ENCODE results near the gene WDR11. TPM values are rescaled to one million over a fixed set of nuclear protein-coding genes. Genes with fewer than 3 reads are reported as not detected.

The WDR11 gene
- total RNA-seq, 1 donor from 2014 or later = 45.4 TPM

- H3K9me3 Mint-ChIP-seq = no peaks in the 10 kb centered on the region
- no peak overlapping the region for H3K4me3 Mint-ChIP-seq
- no peaks in the 10 kb centered on the region for H3K36me3 Mint-ChIP-seq (ENCODE audit: low read depth)
- TF ChIP-seq, protein P1, sequence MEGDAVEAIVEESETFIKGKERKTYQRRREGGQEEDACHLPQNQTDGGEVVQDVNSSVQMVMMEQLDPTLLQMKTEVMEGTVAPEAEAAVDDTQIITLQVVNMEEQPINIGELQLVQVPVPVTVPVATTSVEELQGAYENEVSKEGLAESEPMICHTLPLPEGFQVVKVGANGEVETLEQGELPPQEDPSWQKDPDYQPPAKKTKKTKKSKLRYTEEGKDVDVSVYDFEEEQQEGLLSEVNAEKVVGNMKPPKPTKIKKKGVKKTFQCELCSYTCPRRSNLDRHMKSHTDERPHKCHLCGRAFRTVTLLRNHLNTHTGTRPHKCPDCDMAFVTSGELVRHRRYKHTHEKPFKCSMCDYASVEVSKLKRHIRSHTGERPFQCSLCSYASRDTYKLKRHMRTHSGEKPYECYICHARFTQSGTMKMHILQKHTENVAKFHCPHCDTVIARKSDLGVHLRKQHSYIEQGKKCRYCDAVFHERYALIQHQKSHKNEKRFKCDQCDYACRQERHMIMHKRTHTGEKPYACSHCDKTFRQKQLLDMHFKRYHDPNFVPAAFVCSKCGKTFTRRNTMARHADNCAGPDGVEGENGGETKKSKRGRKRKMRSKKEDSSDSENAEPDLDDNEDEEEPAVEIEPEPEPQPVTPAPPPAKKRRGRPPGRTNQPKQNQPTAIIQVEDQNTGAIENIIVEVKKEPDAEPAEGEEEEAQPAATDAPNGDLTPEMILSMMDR (conservative IDR thresholded peaks at IDR 0.05) = no peak
- H3K27me3 Mint-ChIP-seq (ENCODE audit: low read depth) = peaks cover 5% of the 10 kb centered on the region
- H3K4me1 Mint-ChIP-seq = no peaks in the 10 kb centered on the region
- DNase-seq (ENCODE audit: low read depth, low spot score) = no peak
- H3K27ac Mint-ChIP-seq (ENCODE audit: unreplicated experiment) = no peak overlapping the region
These were observed 15.6 kb upstream of the WDR11 start for GRCh38 chr10:120835603-120836002.

DNA sequence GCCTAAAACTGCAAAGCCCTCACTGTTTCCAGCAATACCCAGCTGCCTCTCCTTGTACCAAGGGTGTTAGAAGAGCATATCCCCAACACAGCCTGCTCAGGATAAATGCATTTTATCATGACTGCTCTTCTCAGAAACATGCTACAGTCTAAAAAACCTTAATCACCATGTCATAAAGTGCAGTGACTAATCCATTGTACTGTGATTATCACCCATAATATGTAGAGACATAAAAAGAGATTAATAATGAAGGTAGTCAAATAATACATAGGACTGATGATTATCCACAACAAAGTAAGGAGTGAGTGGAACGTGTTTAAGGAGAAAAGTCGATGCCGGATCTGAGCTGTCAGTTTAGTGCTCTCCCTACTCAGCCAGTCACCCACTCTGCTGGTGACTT lies 12.2 kb upstream of the WDR11 start:
- Mint-ChIP-seq H3K36me3 (ENCODE audit: low read depth) (no peaks in the 10 kb centered on the region), H3K27me3 (ENCODE audit: low read depth) (peaks cover 11% of the 10 kb centered on the region), H3K4me3 (no peak overlapping the region), H3K4me1 (no peaks in the 10 kb centered on the region), H3K27ac (ENCODE audit: unreplicated experiment) (no peak overlapping the region), H3K9me3 (no peaks in the 10 kb centered on the region)
- TF ChIP-seq, protein P1 (conservative IDR thresholded peaks at IDR 0.05) = no peak
- DNase-seq (ENCODE audit: low read depth, low spot score) = no peak

GRCh38 chr10:120841522-120842189 lies 9.5 kb upstream of the WDR11 start:
- TF ChIP-seq, protein P1 (conservative IDR thresholded peaks at IDR 0.05) = no peak
- no peak overlapping the region for H3K27ac Mint-ChIP-seq (ENCODE audit: unreplicated experiment)

GRCh38 chr10:120854388-120854787 lies 3.2 kb downstream of the WDR11 start:
- H3K27ac Mint-ChIP-seq (ENCODE audit: unreplicated experiment) = no peak overlapping the region
- peak overlapping the region; percentile 48 for H3K4me3 Mint-ChIP-seq
- no peak for DNase-seq (ENCODE audit: low read depth, low spot score)
- no peaks in the 10 kb centered on the region for H3K27me3 Mint-ChIP-seq (ENCODE audit: low read depth)
- peaks cover 2% of the 10 kb centered on the region for H3K9me3 Mint-ChIP-seq
- peaks cover 26% of the 10 kb centered on the region for H3K4me1 Mint-ChIP-seq
- TF ChIP-seq, protein P1 (conservative IDR thresholded peaks at IDR 0.05) = no peak
- H3K36me3 Mint-ChIP-seq (ENCODE audit: low read depth) = peaks cover 13% of the 10 kb centered on the region

More at GRCh38 chr10:120841522-120842189, 9.5 kb upstream of the WDR11 start:
- Mint-ChIP-seq H3K4me3 (no peak overlapping the region), H3K4me1 (no peaks in the 10 kb centered on the region), H3K27me3 (ENCODE audit: low read depth) (peaks cover 32% of the 10 kb centered on the region), H3K36me3 (ENCODE audit: low read depth) (no peaks in the 10 kb centered on the region), H3K9me3 (no peaks in the 10 kb centered on the region)
- no peak for DNase-seq (ENCODE audit: low read depth, low spot score)

DNA sequence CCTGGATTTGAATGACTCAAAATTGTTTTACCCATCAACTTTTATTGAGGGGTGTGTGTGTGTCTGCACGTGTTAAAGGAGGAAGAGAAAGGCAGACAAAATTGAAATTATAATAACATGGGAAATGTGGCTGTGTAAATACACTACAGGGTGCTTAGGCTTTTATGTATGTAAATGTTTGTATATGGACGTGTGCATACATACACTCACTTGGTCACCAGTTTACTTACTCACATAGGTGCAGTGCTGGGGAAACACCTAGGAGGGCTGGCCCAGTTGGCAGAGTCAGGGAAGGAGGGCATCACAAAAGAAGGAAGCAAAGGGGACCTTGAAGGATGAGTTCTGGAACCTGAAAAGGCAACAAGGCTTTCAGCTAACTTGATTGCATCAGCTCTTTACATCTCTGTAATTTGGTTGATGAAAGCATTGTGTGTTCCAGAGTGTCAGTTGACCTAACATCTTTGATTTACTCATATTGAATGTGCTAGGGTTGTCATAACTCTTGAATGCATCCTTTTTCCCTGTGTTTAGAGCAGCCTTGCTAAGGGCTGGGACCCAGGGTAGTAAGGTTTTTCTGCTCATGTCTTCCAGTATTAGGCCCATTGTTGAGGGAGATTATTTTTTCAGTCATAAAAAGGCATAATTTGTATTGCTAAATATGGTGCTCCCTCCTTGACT lies 10.2 kb downstream of the WDR11 start:
- Mint-ChIP-seq H3K4me1 (no peaks in the 10 kb centered on the region), H3K27me3 (ENCODE audit: low read depth) (no peaks in the 10 kb centered on the region), H3K9me3 (no peaks in the 10 kb centered on the region), H3K4me3 (no peak overlapping the region), H3K36me3 (ENCODE audit: low read depth) (peaks cover 2% of the 10 kb centered on the region), H3K27ac (ENCODE audit: unreplicated experiment) (no peak overlapping the region)
- DNase-seq (ENCODE audit: low read depth, low spot score) = no peak
- TF ChIP-seq, protein P1 (conservative IDR thresholded peaks at IDR 0.05) = no peak

Measured in neural crest cell (in vitro differentiated cells).